GM23338 (cell line): Measurements from ENCODE around the gene SLC15A1. TPM values are rescaled to one million over a fixed set of nuclear protein-coding genes. Genes with fewer than 3 reads are reported as not detected.

Experiments
- ATAC-seq: fragments of 200-7000 bp; cut with Tn5 transposase; 3 replicates; pipeline ENCODE4 v1.9.1; 2020
- DNase-seq: peaks from one replicate; pipeline ENCODE4 v3.0.0-alpha.2; 2015; ENCODE audit warnings: low spot score
- H2AFZ ChIP-seq: fragments of 200-600 bp; sonication (generic); 2 replicates; pipeline ENCODE4 v1.8.0; 2016; ENCODE audit warnings: antibody characterized with exemption, mild to moderate bottlenecking, moderate library complexity
- H3F3A ChIP-seq: fragments of 200-600 bp; sonication (generic); replicated peaks from 2 replicates; pipeline ENCODE4 v1.8.0; 2017; ENCODE audit warnings: antibody characterized with exemption, mixed run types, low read depth
- H3K27ac ChIP-seq: fragments of 200-600 bp; sonication (generic); 2 replicates; pipeline ENCODE4 v1.6.1; 2016; ENCODE audit warnings: low read depth
- H3K27me3 ChIP-seq: fragments of 200-600 bp; sonication (generic); 2 replicates; pipeline ENCODE4 v1.8.0; 2016; ENCODE audit warnings: mild to moderate bottlenecking, mixed run types, moderate library complexity; ENCODE audit not compliant: insufficient read depth
- H3K36me3 ChIP-seq: fragments of 200-600 bp; sonication (generic); 2 replicates; pipeline ENCODE4 v1.8.0; 2016; ENCODE audit warnings: mild to moderate bottlenecking; ENCODE audit not compliant: insufficient read depth
- H3K4me1 ChIP-seq: fragments of 200-600 bp; sonication (generic); 2 replicates; pipeline ENCODE4 v1.8.0; 2016; ENCODE audit warnings: mild to moderate bottlenecking, moderate library complexity; ENCODE audit not compliant: insufficient read depth
- H3K4me2 ChIP-seq: fragments of 200-600 bp; sonication (generic); 2 replicates; pipeline ENCODE4 v1.7.1; 2017; ENCODE audit warnings: mixed run types
- H3K4me3 ChIP-seq: fragments of 200-600 bp; sonication (generic); 2 replicates; pipeline ENCODE4 v1.6.1; 2016; ENCODE audit warnings: mixed run types
- H3K79me2 ChIP-seq: fragments of 200-600 bp; sonication (generic); replicated peaks from 2 replicates; pipeline ENCODE4 v1.8.0; 2017; ENCODE audit warnings: mild to moderate bottlenecking; ENCODE audit not compliant: insufficient read depth
- H3K9me2 ChIP-seq: fragments of 200-600 bp; sonication (generic); 2 replicates; pipeline ENCODE4 v1.8.0; 2017; ENCODE audit not compliant: insufficient read depth
- H4K20me1 ChIP-seq: fragments of 200-600 bp; sonication (generic); replicated peaks from 2 replicates; pipeline ENCODE4 v1.8.0; 2017; ENCODE audit warnings: mild to moderate bottlenecking; ENCODE audit not compliant: insufficient read depth
- H3K27ac Mint-ChIP-seq: 2 replicates; pipeline ENCODE4 v1.8.0; 2020; ENCODE audit warnings: inconsistent platforms, mild to moderate bottlenecking, moderate library complexity, mixed read lengths
- H3K27me3 Mint-ChIP-seq: 3 replicates; pipeline ENCODE4 v1.8.0; 2022; ENCODE audit warnings: low read depth, mild to moderate bottlenecking, moderate library complexity, mixed read lengths, inconsistent platforms; ENCODE audit not compliant: insufficient read depth, poor library complexity
- H3K36me3 Mint-ChIP-seq: 3 replicates; pipeline ENCODE4 v1.8.0; 2021; ENCODE audit warnings: low read depth, mild to moderate bottlenecking, inconsistent platforms, moderate library complexity, mixed read lengths
- H3K4me1 Mint-ChIP-seq: 3 replicates; pipeline ENCODE4 v1.8.0; 2020; ENCODE audit warnings: mild to moderate bottlenecking, inconsistent platforms, mixed read lengths
- H3K4me3 Mint-ChIP-seq: 3 replicates; pipeline ENCODE4 v1.8.0; 2021; ENCODE audit warnings: moderate library complexity, mild to moderate bottlenecking, inconsistent platforms, mixed read lengths
- H3K9me3 Mint-ChIP-seq: 3 replicates; pipeline ENCODE4 v1.8.0; 2020; ENCODE audit warnings: moderate library complexity, mild to moderate bottlenecking, inconsistent platforms, mixed read lengths
- EZH2 ChIP-seq: fragments of 200-600 bp; sonication (generic); IDR thresholded peaks from one replicate; pipeline ENCODE4 v1.8.0; 2017; ENCODE audit warnings: antibody characterized with exemption, mild to moderate bottlenecking, low read depth; ENCODE audit not compliant: unreplicated experiment
- JUNB ChIP-seq: IDR thresholded peaks from one replicate; pipeline ENCODE4 v1.6.1; 2016; ENCODE audit warnings: antibody characterized with exemption; ENCODE audit not compliant: unreplicated experiment
- NANOG ChIP-seq: IDR thresholded peaks from 2 replicates; pipeline ENCODE4 v1.6.1; 2016; ENCODE audit warnings: antibody characterized with exemption, borderline replicate concordance
- POLR2AphosphoS5 ChIP-seq: IDR thresholded peaks from 2 replicates; pipeline ENCODE4 v1.6.1; 2016; ENCODE audit warnings: antibody characterized with exemption, low read depth
- REST ChIP-seq: IDR thresholded peaks from one replicate; pipeline ENCODE4 v1.6.1; 2018; ENCODE audit warnings: antibody characterized with exemption; ENCODE audit not compliant: unreplicated experiment
- polyA plus RNA-seq: library from polyadenylated mRNA; unstranded; fragments of >200 nt; fragmentation: Nextera tagmentation; extraction: Ambion mirVana; gene quantifications from 2 replicates; pipeline ENCODE4 v1.2.1, GENCODE V29; 2016
- total RNA-seq: library from RNA; depleted of rRNA; stranded (reverse); fragments of >200 nt; shearing (Covaris generic); gene quantifications from 2 replicates; pipeline ENCODE4 v1.2.3, GENCODE V29; 2014
- TF ChIP-seq, protein P1 (sequence below), 2 experiments: fragments of 200-600 bp in 1 of 2; sonication (generic) in 1 of 2; conservative IDR thresholded peaks; 2 replicates each; pipeline versions ENCODE4 v1.5.1 to v1.6.1; 2016 to 2017; ENCODE audit warnings: antibody characterized with exemption in 2 of 2, low read depth in 2 of 2, mild to moderate bottlenecking in 2 of 2, moderate library complexity in 1 of 2
- TF ChIP-seq, protein P2 (sequence below): fragments of 250-450 bp; sonication (Bioruptor Pico); IDR thresholded peaks from 2 replicates; pipeline ENCODE4 v1.5.0; 2020; ENCODE audit warnings: mild to moderate bottlenecking, moderate library complexity
- TF ChIP-seq, protein P3 (sequence below): IDR thresholded peaks from 2 replicates; pipeline ENCODE4 v1.6.1; 2016; ENCODE audit warnings: antibody characterized with exemption

Gene SLC15A1
- total and polyA plus RNA-seq, 2 experiments from 2014 or later: 1.6 to 3.0 TPM

DNA sequence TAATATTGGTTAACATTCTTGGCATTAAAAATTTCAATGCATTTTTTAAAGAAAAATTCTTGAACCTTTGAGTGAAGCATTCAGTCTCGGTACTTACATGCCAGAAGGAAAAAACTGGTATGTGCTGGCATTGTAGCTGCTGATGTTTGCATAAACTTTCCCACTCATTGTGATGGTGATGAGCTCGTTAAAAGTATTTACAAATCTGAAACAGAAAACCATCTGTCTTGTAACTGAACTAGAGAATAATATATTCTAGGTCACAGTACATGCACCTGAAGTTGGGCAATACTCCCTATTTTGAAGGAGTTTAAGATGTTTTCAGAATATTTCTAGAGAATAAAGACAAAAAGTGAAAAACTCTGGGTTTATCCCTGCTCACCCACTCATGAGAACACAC lies 64.1 kb downstream of the SLC15A1 start:
- Mint-ChIP-seq H3K9me3 (no peaks in the 10 kb centered on the region), H3K36me3 (no peaks in the 10 kb centered on the region), H3K4me3 (peak overlapping the region; percentile 34; the same call in 1 of the 3 replicates), H3K4me1 (peaks cover 31% of the 10 kb centered on the region), H3K27me3 (peaks cover 7% of the 10 kb centered on the region), H3K27ac (peak overlapping the region; percentile 92)
- ATAC-seq (peak; percentile 75), DNase-seq (peak; percentile 75)
- TF ChIP-seq, protein P1, sequence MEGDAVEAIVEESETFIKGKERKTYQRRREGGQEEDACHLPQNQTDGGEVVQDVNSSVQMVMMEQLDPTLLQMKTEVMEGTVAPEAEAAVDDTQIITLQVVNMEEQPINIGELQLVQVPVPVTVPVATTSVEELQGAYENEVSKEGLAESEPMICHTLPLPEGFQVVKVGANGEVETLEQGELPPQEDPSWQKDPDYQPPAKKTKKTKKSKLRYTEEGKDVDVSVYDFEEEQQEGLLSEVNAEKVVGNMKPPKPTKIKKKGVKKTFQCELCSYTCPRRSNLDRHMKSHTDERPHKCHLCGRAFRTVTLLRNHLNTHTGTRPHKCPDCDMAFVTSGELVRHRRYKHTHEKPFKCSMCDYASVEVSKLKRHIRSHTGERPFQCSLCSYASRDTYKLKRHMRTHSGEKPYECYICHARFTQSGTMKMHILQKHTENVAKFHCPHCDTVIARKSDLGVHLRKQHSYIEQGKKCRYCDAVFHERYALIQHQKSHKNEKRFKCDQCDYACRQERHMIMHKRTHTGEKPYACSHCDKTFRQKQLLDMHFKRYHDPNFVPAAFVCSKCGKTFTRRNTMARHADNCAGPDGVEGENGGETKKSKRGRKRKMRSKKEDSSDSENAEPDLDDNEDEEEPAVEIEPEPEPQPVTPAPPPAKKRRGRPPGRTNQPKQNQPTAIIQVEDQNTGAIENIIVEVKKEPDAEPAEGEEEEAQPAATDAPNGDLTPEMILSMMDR (conservative IDR thresholded peaks at IDR 0.05; ENCODE audit: low read depth in 2 of 2): no peak
- no peak for TF ChIP-seq POLR2AphosphoS5
- no peak for TF ChIP-seq JUNB
- TF ChIP-seq, protein P2, sequence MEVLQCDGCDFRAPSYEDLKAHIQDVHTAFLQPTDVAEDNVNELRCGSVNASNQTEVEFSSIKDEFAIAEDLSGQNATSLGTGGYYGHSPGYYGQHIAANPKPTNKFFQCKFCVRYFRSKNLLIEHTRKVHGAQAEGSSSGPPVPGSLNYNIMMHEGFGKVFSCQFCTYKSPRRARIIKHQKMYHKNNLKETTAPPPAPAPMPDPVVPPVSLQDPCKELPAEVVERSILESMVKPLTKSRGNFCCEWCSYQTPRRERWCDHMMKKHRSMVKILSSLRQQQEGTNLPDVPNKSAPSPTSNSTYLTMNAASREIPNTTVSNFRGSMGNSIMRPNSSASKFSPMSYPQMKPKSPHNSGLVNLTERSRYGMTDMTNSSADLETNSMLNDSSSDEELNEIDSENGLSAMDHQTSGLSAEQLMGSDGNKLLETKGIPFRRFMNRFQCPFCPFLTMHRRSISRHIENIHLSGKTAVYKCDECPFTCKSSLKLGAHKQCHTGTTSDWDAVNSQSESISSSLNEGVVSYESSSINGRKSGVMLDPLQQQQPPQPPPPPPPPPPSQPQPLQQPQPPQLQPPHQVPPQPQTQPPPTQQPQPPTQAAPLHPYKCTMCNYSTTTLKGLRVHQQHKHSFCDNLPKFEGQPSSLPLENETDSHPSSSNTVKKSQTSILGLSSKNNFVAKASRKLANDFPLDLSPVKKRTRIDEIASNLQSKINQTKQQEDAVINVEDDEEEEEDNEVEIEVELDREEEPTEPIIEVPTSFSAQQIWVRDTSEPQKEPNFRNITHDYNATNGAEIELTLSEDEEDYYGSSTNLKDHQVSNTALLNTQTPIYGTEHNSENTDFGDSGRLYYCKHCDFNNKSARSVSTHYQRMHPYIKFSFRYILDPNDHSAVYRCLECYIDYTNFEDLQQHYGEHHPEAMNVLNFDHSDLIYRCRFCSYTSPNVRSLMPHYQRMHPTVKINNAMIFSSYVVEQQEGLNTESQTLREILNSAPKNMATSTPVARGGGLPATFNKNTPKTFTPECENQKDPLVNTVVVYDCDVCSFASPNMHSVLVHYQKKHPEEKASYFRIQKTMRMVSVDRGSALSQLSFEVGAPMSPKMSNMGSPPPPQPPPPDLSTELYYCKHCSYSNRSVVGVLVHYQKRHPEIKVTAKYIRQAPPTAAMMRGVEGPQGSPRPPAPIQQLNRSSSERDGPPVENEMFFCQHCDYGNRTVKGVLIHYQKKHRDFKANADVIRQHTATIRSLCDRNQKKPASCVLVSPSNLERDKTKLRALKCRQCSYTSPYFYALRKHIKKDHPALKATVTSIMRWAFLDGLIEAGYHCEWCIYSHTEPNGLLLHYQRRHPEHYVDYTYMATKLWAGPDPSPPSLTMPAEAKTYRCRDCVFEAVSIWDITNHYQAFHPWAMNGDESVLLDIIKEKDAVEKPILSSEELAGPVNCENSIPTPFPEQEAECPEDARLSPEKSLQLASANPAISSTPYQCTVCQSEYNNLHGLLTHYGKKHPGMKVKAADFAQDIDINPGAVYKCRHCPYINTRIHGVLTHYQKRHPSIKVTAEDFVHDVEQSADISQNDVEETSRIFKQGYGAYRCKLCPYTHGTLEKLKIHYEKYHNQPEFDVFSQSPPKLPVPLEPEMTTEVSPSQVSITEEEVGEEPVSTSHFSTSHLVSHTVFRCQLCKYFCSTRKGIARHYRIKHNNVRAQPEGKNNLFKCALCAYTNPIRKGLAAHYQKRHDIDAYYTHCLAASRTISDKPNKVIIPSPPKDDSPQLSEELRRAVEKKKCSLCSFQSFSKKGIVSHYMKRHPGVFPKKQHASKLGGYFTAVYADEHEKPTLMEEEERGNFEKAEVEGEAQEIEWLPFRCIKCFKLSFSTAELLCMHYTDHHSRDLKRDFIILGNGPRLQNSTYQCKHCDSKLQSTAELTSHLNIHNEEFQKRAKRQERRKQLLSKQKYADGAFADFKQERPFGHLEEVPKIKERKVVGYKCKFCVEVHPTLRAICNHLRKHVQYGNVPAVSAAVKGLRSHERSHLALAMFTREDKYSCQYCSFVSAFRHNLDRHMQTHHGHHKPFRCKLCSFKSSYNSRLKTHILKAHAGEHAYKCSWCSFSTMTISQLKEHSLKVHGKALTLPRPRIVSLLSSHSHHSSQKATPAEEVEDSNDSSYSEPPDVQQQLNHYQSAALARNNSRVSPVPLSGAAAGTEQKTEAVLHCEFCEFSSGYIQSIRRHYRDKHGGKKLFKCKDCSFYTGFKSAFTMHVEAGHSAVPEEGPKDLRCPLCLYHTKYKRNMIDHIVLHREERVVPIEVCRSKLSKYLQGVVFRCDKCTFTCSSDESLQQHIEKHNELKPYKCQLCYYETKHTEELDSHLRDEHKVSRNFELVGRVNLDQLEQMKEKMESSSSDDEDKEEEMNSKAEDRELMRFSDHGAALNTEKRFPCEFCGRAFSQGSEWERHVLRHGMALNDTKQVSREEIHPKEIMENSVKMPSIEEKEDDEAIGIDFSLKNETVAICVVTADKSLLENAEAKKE (CRISPR knock-in tag): no peak
- no peak for TF ChIP-seq REST
- peak; percentile 88 for TF ChIP-seq NANOG
- TF ChIP-seq, protein P3, sequence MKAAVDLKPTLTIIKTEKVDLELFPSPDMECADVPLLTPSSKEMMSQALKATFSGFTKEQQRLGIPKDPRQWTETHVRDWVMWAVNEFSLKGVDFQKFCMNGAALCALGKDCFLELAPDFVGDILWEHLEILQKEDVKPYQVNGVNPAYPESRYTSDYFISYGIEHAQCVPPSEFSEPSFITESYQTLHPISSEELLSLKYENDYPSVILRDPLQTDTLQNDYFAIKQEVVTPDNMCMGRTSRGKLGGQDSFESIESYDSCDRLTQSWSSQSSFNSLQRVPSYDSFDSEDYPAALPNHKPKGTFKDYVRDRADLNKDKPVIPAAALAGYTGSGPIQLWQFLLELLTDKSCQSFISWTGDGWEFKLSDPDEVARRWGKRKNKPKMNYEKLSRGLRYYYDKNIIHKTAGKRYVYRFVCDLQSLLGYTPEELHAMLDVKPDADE: no peak
- TF ChIP-seq EZH2: no peak
- H3K36me3 ChIP-seq: no peaks in the 10 kb centered on the region
- no peaks in the 10 kb centered on the region for H3K79me2 ChIP-seq
- 0 out of 2 replicates have a peak overlapping the region, but pooled peaks have one; percentile 1 for H3K4me3 ChIP-seq
- H3K4me1 ChIP-seq: peaks cover 17% of the 10 kb centered on the region
- no peaks in the 10 kb centered on the region for H3K9me2 ChIP-seq
- H3K4me2 ChIP-seq: peak overlapping the region; percentile 55
- H2AFZ ChIP-seq: no peak overlapping the region
- no peaks in the 10 kb centered on the region for H4K20me1 ChIP-seq
- no peaks in the 10 kb centered on the region for H3K27me3 ChIP-seq
- H3K27ac ChIP-seq: peak overlapping the region; percentile 33; the same call in 1 of the 2 replicates
- no peaks in the 10 kb centered on the region for H3F3A ChIP-seq
